GM18508 (cell line): ENCODE measurements around the gene BTN1A1.

ENCODE experiments used
- ATAC-seq: cut with Tn5 transposase; IDR thresholded peaks from one replicate; pipeline ENCODE4 v1.9.1; 2021; ENCODE audit warnings: moderate number of reproducible peaks; ENCODE audit not compliant: insufficient read depth, unreplicated experiment

BTN1A1 gene

GRCh38 chr6:26555505-26556262 lies 55.6 kb downstream of the BTN1A1 start:
- no peak for ATAC-seq

- ATAC-seq: no peak
These were observed 56.4 kb downstream of the BTN1A1 start for GRCh38 chr6:26556263-26557070.
